DMS53 (cell line): ENCODE data around the gene PSMD12.

ENCODE experiments used
- DNase-seq: peaks from one replicate; lab custom pipeline; 2025; lab: John Stamatoyannopoulos, UW

Gene PSMD12

GRCh38 chr17:67310406-67310805 lies 56.0 kb downstream of the PSMD12 start:
- DNase-seq: no peak

GRCh38 chr17:67305446-67306235 lies 60.7 kb downstream of the PSMD12 start:
- peak; percentile 12 for DNase-seq

- no peak for DNase-seq
Observed at GRCh38 chr17:67297454-67297960, 68.9 kb downstream of the PSMD12 start.

DNA sequence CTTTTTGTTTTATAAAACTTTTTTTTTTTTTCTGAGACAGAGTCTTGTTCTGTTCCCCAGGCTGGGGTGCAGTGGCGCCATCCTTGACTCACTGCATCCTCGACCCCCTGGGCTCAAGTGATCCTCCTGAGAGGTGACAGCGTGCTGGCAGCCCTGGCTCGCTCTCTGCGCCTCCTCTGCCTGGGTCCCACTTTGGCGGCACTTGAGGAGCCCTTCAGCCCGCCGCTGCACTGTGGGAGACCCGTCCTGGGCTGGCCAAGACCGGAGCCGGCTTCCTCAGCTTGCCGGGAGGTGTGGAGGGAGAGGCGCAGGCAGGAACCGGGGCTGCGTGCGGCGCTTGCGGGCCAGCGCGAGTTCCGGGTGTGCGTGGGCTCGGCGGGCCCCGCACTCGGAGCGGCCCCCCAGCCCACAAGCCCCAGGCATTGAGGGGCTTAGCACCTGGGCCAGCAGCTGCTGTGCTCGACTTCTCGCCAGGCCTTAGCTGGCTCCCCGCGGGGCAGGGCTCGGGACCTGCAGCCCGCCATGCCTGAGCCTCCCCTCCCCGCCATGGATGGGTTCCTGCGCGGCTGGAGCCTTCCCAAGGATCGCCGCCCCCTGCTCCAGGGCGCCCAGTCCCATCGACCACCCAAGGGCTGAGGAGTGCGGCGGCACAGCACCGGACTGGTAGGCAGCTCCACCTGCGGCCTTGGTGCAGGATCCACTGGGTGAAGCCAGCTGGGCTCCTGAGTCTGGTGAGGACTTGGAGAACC lies 71.8 kb downstream of the PSMD12 start:
- no peak for DNase-seq

DNA sequence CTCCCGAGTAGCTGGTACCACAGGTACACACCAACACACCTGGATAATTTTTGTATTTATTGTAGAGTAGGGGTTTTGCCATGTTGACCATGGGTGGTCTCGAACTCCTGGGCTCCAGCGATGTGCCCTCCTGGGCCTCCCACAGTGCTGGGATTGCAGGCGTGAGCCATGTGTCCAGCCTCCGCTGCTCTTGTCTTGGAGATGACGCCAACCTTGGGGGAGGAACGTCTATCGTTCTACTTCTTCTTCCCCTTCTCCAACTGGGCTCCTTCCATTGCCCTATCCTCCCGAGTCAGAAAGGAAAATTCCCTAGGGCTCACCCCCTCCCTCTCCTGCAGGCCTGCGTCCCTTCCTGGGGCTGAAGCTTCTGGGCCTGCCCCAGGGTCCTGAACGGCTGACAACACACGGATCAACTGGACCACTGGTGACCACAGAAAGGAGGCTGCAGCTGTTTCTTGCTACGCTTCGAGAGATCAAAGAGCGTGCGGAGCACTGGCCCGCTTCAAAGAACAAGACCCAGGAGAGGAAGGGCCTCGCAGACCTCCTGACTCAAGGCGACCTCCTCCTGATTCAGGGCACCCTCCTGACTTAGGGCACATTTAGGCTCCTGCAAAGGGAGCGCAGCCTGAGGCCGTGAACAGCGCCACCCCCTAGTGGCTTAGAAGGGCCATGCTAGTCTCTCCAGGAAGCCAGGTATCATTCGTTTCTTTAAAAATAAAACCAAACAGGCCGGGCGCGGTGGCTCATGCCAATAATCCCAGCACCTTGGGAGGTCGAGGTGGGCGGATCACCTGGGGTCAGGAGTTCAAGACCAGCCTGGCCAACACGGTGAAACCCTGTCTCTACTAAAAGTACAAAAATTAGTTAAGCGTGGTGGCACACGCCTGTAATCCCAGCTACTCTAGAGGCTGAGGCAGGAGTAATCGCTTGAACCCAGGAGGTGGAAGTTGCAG lies 72.8 kb downstream of the PSMD12 start:
- DNase-seq: peak; percentile 88

DNA sequence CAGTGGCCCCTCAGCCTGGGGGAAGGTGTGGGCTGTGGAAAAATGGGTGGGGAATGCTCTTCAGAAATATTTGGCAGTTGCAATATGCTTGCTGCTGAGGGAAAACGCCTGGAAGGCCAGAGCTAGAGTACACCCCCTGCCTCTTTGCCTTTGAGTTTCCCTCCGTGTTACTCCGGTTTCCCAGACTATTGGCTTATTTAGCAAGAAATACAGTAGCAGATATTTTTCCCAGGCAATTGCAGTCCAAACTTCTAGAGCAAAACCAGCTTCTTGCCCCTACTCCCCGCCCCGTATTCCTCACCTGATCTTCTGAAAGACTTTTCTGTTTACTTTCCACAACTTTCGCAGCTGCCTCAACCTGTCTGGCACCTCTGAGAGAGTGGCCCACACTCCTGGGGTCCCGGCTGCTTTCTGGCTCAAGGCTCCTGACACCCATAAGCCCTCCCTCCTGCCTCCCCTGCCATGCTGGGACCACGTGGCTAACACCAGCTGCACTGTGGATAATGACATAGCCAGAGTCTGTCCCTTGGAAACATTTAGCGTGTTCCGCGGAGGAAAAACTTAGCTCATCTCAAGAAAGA lies 75.6 kb downstream of the PSMD12 start:
- no peak for DNase-seq

GRCh38 chr17:67290244-67290643 lies 76.1 kb downstream of the PSMD12 start:
- DNase-seq: no peak

DNA sequence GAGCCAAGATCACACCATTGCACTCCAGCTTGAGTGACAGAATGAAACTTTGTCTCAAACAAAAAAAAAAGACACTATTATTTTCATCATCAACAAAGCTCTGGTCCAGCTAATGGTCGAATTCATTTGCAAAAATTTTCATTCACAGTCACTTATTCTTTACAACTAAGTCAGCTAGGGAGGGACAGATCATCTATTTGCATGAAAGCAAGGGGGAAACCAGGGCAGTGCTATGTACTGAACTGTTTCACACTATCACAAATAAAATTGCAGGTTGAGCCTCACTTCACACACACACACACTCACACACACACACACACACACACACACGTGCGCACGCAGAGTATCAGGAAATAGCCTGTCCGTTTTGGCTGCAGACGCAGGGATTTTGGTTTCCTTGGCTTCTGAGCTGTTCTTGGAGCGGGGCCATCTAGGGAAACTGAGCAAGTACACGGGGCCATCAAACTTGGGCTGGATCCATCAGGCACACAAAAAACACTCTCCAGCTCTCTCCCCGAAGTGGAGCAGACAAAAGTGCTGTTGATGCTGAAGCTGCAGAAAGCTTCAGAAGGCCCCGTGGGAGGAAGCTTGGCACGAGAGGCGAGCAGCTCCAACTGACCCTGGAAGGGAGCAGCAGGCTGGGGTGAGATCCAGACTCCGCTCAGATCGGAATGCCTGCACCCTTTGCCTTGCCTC lies 77.0 kb downstream of the PSMD12 start:
- DNase-seq: no peak
